Right lobe of liver (tissue), 4 donors: ENCODE data around the gene SLC11A1.

Experiments used
- POLR2A ChIP-seq: fragments of 450-650 bp; IDR thresholded peaks from one replicate; pipeline ENCODE4 v1.6.1; 2017; ENCODE audit warnings: antibody characterized with exemption, mild to moderate bottlenecking
- TF ChIP-seq, protein P1 (sequence below), 4 donors: fragments of 200-600 bp in 3 of 4; fragments of 450-650 bp in 1 of 4; IDR thresholded peaks; one replicate each; pipeline versions ENCODE4 v1.5.1 to v1.8.0; 2016 to 2022; ENCODE audit warnings: antibody characterized with exemption in 4 of 4, mild to moderate bottlenecking in 2 of 4
- donor health status: DM: no; HTN: no; CAD: no.
- donor health status: DM: no; HTN: no; CAD: no.
- donor health status: DM: no; HTN: yes; CAD: no.

DNA sequence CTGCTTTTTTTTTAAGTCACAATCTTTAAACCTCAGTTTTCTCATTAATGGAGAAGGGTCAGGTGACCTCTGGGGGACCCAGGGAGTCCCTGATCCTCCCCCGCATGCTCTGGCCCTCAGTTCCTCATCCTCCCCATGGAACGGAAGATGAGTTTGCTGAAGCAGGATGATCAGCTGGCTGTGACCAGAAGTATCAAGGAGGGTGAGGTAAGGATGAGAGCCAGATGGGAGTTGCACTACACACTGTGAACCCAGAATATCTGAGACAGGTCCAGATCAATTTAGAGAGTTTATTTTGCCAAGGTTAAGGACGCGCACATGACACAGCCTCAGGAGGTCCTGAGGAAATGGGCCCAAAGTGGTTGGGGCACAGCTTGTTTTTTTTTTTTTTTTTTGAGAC, 21.6 kb upstream of the SLC11A1 start:
- TF ChIP-seq, protein P1, sequence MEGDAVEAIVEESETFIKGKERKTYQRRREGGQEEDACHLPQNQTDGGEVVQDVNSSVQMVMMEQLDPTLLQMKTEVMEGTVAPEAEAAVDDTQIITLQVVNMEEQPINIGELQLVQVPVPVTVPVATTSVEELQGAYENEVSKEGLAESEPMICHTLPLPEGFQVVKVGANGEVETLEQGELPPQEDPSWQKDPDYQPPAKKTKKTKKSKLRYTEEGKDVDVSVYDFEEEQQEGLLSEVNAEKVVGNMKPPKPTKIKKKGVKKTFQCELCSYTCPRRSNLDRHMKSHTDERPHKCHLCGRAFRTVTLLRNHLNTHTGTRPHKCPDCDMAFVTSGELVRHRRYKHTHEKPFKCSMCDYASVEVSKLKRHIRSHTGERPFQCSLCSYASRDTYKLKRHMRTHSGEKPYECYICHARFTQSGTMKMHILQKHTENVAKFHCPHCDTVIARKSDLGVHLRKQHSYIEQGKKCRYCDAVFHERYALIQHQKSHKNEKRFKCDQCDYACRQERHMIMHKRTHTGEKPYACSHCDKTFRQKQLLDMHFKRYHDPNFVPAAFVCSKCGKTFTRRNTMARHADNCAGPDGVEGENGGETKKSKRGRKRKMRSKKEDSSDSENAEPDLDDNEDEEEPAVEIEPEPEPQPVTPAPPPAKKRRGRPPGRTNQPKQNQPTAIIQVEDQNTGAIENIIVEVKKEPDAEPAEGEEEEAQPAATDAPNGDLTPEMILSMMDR (IDR thresholded peaks at IDR 0.05) = no peak
- no peak for TF ChIP-seq POLR2A
